ENCODE measurements around the gene UIMC1.

- TF ChIP-seq SIN3A (IDR thresholded peaks at IDR 0.05; ENCODE audit: low read depth) (no peak), POLR2A (IDR thresholded peaks at IDR 0.05; ENCODE audit: borderline replicate concordance, extremely low read depth, insufficient read depth, insufficient read length) (no peak), RAD21 (IDR thresholded peaks at IDR 0.05; ENCODE audit: low read depth) (no peak), TCF7L2 (IDR thresholded peaks at IDR 0.05; ENCODE audit: borderline replicate concordance, extremely low read depth, insufficient read depth, insufficient read length) (no peak), CTCF (IDR thresholded peaks at IDR 0.05 in 2 of 3, conservative IDR thresholded peaks at IDR 0.05 in 1 of 3; ENCODE audit: borderline replicate concordance in 1 of 3, insufficient read depth in 1 of 3, low read depth in 2 of 3, low read length in 2 of 3) (no peak), EZH2phosphoT487 (IDR thresholded peaks at IDR 0.05; ENCODE audit: borderline replicate concordance) (no peak), EZH2 (IDR thresholded peaks at IDR 0.05) (no peak)
These were observed 107.2 kb downstream of the UIMC1 start, which contains the start of gene HK3 for GRCh38 chr5:176899296-176899891.

Measured in HCT116 (cell line).